ENCODE results near the gene ACTL6A.

- no peak for TF ChIP-seq CTCF (IDR thresholded peaks at IDR 0.05; ENCODE audit: low read length)
- TF ChIP-seq EZH2 (IDR thresholded peaks at IDR 0.05; ENCODE audit: borderline replicate concordance, low read length): no peak
Observed at GRCh38 chr3:179590669-179591068, 27.9 kb downstream of the ACTL6A start.

Data from OCI-LY1 (cell line).